Adrenal gland (tissue), 12 donors: ENCODE results near the gene VAMP3. TPM values are rescaled to one million over a fixed set of nuclear protein-coding genes. Genes with fewer than 3 reads are reported as not detected.

Experiments used
- DNase-seq, 7 donors: peaks; one replicate each; pipeline ENCODE4 v3.0.0-alpha.2; 2019 to 2020
- H3K27ac ChIP-seq, 5 donors: fragments of 200-600 bp; sonication (generic) in 4 of 5; 1 replicate in 3 of 5; 2 replicates in 2 of 5; pipeline versions ENCODE4 v1.5.1 to v1.8.0; 2016 to 2020; ENCODE audit warnings: mild to moderate bottlenecking in 1 of 5
- H3K27me3 ChIP-seq: fragments of 200-600 bp; 2 replicates; pipeline ENCODE4 v1.8.0; 2021
- H3K36me3 ChIP-seq, 2 donors: fragments of 200-600 bp; replicated peaks in 1 of 2; 1 replicate in 1 of 2; 2 replicates in 1 of 2; pipeline versions ENCODE4 v1.5.1 to v1.8.0; 2018 to 2022
- H3K4me1 ChIP-seq, 2 donors: fragments of 200-600 bp; replicated peaks in 1 of 2; 1 replicate in 1 of 2; 2 replicates in 1 of 2; pipeline versions ENCODE4 v1.5.1 to v1.8.0; 2018 to 2021
- H3K4me3 ChIP-seq, 4 donors: fragments of 200-600 bp; sonication (generic) in 3 of 4; one replicate each; pipeline ENCODE4 v1.5.1; 2016 to 2018
- H3K9me3 ChIP-seq, 3 donors: fragments of 200-600 bp; sonication (generic) in 1 of 3; replicated peaks in 1 of 3; 1 replicate in 2 of 3; 2 replicates in 1 of 3; pipeline versions ENCODE4 v1.5.1 to v1.8.0; 2016 to 2021
- CTCF ChIP-seq, 6 experiments: fragments of 450-650 bp in 4 of 6; fragments of 200-600 bp in 2 of 6; sonication (generic) in 1 of 6; IDR thresholded peaks; 1 replicate in 5 of 6; 2 replicates in 1 of 6; pipeline versions ENCODE4 v1.5.1 to v1.8.0; 2016 to 2021; ENCODE audit warnings: antibody characterized with exemption in 6 of 6, mild to moderate bottlenecking in 2 of 6, moderate library complexity in 1 of 6
- POLR2A ChIP-seq, 2 donors: fragments of 450-650 bp; IDR thresholded peaks; one replicate each; pipeline ENCODE4 v1.6.1; 2017; ENCODE audit warnings: antibody characterized with exemption in 2 of 2, mild to moderate bottlenecking in 2 of 2, moderate library complexity in 1 of 2
- WGBS, 4 donors: extraction: QIAGEN DNeasy Blood & Tissue Kit in 2 of 4; methylation state at CpG; one replicate each; pipeline versions ENCODE4 v1.1.5 to v1.1.7; 2013 to 2017; 5-methylcytosine and 5-hydroxymethylcytosine counted together
- intact Hi-C, 2 donors: fragments of 100-400 bp; cut with DNase I; formaldehyde crosslinking; loops; one replicate each; pipeline versions ENCODE4 v1.14.1 to v1.15.0; 2022 to 2023
- polyA plus RNA-seq, 3 donors: library from polyadenylated mRNA; stranded (reverse); fragments of 200-250 nt in 2 of 3; fragments of 350-450 nt in 1 of 3; fragmentation: Illumina TruSeq in 1 of 3; extraction: RNeasy Lipid Tissue Mini Kit (QIAGEN cat#74804) in 1 of 3; gene quantifications; one replicate each; pipeline ENCODE4 v1.2.3, GENCODE V29; 2013 to 2014
- total RNA-seq, 9 donors: library from RNA; depleted of rRNA in 4 of 9; stranded (reverse); fragments of >200 nt in 4 of 9; fragments of 120-200 nt in 1 of 9; fragmentation: NEBNext Ultra II Directional in 1 of 9; extraction: Animal tissue kit (Norgen Biotek cat#: 25700) in 1 of 9; gene quantifications; one replicate each; pipeline versions ENCODE4 v1.1.0 to v1.2.4, GENCODE V29; 2013 to 2023
- donor health status: healthy with polysubstance abuse.
- donor health status: Bipolar disorder and iron deficiency.
- donor health status: DM: yes; HTN: yes; CAD: no.
- donor health status: DM: no; HTN: no; CAD: no.
- donor health status: DM: no; HTN: no; CAD: no.
- donor health status: DM: yes; HTN: yes; CAD: no.

Gene VAMP3
- total and polyA plus RNA-seq, 12 donors = 52.0 to 186 (median 114) TPM

GRCh38 chr1:7733276-7733675 lies 37.8 kb upstream of the VAMP3 start:
- WGBS, 4 donors = 67 to 76% (median 73%) methylated on average over 2 of the region's 2 CpGs
- intact Hi-C loops = no loop called here
- no peaks in the 10 kb centered on the region for H3K4me1 ChIP-seq
- no peak overlapping the region for H3K27ac ChIP-seq
- H3K9me3 ChIP-seq = no peaks in the 10 kb centered on the region
- TF ChIP-seq CTCF (IDR thresholded peaks at IDR 0.05) = no peak
- TF ChIP-seq POLR2A (IDR thresholded peaks at IDR 0.05) = no peak
- DNase-seq = no peak
- H3K4me3 ChIP-seq = no peak overlapping the region
- H3K27me3 ChIP-seq = no peaks in the 10 kb centered on the region
- H3K36me3 ChIP-seq = no peaks in the 10 kb centered on the region

GRCh38 chr1:7738044-7738443 lies 33.1 kb upstream of the VAMP3 start:
- Histone ChIP-seq H3K36me3 (no peaks in the 10 kb centered on the region), H3K4me1 (no peaks in the 10 kb centered on the region), H3K27me3 (no peaks in the 10 kb centered on the region), H3K9me3 (no peaks in the 10 kb centered on the region), H3K27ac (no peak overlapping the region), H3K4me3 (no peak overlapping the region)
- no peak for TF ChIP-seq POLR2A (IDR thresholded peaks at IDR 0.05)
- no peak for TF ChIP-seq CTCF (IDR thresholded peaks at IDR 0.05)
- no peak for DNase-seq
- WGBS, 4 donors = 88 to 96% (median 93%) methylated on average over 6 of the region's 6 CpGs
- intact Hi-C loops = no loop called here

GRCh38 chr1:7743346-7743745 lies 27.8 kb upstream of the VAMP3 start:
- WGBS, 4 donors = 85 to 89% (median 88%) methylated on average over 6 of the region's 6 CpGs

GRCh38 chr1:7744882-7745281 lies 26.2 kb upstream of the VAMP3 start:
- Histone ChIP-seq H3K27me3 (no peaks in the 10 kb centered on the region), H3K4me3 (no peak overlapping the region), H3K27ac (no peak overlapping the region), H3K36me3 (no peaks in the 10 kb centered on the region), H3K9me3 (no peaks in the 10 kb centered on the region), H3K4me1 (no peaks in the 10 kb centered on the region)
- intact Hi-C loops = no loop called here
- DNase-seq = no peak
- TF ChIP-seq POLR2A (IDR thresholded peaks at IDR 0.05) = no peak
- no peak for TF ChIP-seq CTCF (IDR thresholded peaks at IDR 0.05)
- WGBS, 4 donors = 81 to 89% (median 83%) methylated on average over 9 of the region's 9 CpGs

More at GRCh38 chr1:7743346-7743745, 27.8 kb upstream of the VAMP3 start:
- no peaks in the 10 kb centered on the region for H3K27me3 ChIP-seq
- no peak overlapping the region for H3K4me3 ChIP-seq
- intact Hi-C loops = no loop called here
- H3K4me1 ChIP-seq = no peaks in the 10 kb centered on the region
- H3K9me3 ChIP-seq = no peaks in the 10 kb centered on the region
- H3K27ac ChIP-seq = no peak overlapping the region
- no peaks in the 10 kb centered on the region for H3K36me3 ChIP-seq
- DNase-seq = no peak
- TF ChIP-seq CTCF (IDR thresholded peaks at IDR 0.05) (no peak), POLR2A (IDR thresholded peaks at IDR 0.05) (no peak)
